A204.1 (cell line): ENCODE measurements around the gene MSRB1.
"Not testable (repeated sequence)": the region's sequence is repeated elsewhere in the genome, so short reads cannot be mapped to it uniquely, and the experiment has no call there.

Source experiments
- FAIRE-seq: peaks from 2 replicates; lab custom pipeline; 2012; peaks lifted over from hg19 to GRCh38; lab: Jason Lieb, UNC

Gene MSRB1

GRCh38 chr16:1915732-1916639, 27.0 kb downstream of the MSRB1 start:
- FAIRE-seq = no peak

DNA sequence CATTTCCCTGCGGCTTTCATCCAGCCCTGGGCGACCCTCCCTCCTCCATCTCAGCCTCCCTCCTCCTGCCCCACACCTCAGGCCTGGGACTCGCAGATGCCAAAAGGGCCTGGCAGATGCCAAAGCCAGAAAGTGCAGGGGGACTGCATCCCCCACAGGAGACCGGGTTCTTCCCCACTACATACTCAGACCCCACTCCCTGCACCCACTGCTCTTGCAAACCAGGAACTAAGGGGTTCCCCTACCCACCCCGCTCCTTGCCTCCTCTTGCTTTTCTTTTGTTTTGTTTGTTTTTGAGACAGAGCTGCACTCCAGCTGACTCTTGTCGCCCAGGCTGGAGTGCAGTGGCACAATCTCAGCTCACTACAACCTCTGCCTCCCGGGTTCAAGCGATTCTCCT, 28.0 kb downstream of the MSRB1 start:
- no peak for FAIRE-seq

- no peak for FAIRE-seq
Observed at GRCh38 chr16:1914084-1914608, 28.9 kb downstream of the MSRB1 start.

DNA sequence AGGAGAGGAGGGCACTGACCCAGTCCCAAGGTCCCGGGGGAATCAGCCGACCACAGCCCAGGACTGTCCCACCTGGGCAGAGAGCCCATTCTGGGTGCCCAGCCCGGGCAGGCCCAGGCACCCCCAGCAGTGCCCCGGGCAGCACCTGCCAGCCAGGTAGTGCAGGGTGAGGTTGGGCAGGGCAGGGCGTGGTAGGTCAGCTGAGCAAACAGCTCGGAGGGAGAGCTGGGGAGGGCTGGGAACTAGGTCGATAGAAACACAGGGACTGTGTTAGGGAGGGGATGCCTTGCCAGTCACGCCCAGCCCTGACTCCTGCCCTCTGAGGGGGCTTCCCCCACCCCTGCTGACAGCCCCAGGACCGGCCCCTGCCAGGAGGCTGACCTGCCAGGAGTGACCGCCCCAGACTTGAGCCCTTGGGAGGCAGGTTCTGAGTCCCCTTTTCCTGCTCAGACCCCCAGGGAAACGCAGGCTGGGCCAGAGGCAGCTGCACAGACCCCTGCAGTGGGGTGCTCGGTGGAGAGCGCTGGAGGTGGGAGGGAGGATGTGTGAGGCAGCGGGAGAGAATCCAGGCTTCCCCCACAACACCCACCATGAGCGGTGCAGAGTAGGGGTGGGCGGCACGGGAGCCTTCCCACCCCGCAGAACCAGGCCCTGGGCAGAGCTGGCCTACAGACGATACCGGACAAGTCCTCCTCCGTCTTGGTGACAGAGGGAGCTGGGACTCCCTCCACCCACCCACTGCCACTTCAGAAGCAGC, 29.5 kb downstream of the MSRB1 start:
- FAIRE-seq = no peak

DNA sequence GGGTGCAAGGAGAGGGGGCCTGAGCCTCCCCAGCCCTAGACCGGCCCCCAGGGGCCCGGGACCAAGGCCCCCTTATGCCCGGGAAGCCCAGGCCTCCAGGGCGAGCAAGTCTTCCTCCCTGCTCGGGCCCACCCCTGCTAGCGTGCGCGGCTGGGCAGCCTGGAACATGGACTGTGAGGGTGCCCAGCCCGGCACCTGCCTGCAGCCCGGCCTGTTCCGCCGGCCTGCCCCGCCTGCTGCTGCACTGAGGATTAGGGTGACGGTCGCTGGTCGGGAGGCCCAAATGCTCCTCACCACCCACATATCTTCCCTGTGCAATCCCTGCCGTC, 30.8 kb downstream of the MSRB1 start:
- FAIRE-seq = no peak

DNA sequence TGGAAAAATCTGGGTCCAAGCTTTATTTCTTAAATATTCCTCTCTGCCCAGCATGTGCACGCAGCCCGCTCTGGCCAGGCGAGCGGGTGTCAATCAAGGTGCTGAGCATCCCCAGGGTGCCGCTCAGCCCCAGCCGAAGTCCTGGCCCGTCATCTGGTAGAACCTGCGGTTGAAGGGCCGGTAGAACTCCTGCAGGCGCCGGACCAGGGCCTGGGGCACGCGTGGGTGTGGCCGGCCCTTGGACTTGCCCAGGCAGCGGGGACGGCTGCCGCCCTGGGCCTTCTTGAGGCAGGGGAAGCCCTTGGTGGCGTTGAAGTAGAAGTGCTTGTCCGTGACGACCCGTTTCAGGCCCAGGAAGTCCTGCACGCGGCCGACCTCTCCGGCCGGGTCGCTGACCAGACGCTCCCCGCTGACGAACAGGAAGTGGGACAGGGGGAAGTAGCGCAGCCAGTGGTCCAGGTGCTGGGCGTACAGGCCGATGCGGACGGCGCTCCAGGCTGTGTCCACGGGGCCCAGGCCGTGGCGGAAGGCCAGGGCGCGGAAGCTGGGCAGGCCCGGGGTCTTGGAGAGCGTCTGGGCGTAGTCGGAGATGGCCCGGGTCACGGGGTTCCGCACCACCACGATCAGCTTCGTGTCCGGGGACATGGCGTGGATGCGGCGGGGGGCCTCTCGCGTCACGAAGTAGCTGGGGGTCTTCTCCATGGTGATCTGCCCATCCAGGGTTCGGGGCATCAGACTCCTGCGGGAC, 31.4 kb downstream of the MSRB1 start:
- FAIRE-seq = no peak

DNA sequence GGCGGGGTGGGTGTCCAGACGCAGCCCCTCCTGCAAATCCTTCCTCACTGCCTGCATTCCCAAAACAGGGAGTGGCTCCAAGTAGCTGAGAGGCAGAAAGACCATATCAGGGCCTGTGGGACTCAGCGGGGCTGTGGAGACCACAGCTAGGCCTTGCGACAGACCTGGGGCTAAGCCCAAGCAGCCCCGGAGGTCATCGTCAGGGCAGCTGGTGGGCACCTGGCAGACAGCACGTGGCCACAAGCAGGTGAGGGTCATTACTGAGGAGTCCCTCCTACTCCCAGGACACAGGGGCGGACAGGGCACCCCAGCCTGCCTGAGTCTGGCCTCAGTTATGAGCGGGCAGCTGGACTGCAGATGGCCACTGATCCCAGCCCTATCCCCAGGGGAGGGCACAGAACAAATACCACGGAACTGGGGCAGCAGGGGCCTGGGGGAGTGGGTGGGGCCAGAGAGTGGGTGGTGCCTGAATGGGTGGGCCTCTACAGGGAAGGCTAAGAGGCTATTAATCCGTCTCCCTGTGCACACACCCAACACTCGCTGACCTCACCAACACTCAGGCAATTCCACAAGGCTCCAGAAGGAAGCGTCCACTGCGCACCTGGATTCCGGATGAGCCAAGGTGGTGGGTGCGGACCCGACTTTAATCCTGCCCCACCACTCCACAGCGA, 33.3 kb downstream of the MSRB1 start:
- no peak for FAIRE-seq

GRCh38 chr16:1908983-1909382, 34.0 kb downstream of the MSRB1 start:
- FAIRE-seq = no peak

- FAIRE-seq = no peak
Observed at GRCh38 chr16:1908184-1908583, 34.8 kb downstream of the MSRB1 start.

DNA sequence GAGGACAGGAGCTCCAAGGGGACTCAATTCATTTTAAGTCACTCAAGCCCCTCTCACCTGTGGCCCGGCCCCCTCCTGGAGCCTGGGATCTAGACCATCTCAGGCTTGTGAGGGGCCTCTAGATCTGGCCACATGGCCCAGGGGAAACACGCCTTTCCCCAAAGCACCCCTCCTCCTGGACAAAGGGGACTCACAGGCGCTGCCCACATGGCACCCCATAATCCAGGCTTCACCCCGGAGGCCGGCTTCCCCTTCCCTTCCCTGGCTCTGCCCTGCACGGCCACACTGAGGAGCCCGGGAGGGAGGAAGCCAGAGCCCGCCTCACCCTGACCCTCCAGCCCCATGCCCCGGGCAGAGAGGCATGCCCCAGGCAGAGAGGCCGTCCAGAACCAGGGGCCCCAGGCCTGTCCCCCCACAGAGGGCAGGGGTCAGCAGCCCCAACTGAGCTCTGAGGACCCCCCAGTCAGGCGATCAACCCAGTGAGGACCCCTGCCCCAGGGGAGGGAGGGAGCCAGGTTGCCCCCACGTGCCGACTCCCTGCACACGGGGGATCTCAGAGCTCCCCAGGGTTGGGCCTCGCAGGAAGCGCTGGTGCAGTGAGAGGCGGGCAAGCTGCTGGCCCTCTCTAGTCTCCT, 35.7 kb downstream of the MSRB1 start:
- no peak for FAIRE-seq

DNA sequence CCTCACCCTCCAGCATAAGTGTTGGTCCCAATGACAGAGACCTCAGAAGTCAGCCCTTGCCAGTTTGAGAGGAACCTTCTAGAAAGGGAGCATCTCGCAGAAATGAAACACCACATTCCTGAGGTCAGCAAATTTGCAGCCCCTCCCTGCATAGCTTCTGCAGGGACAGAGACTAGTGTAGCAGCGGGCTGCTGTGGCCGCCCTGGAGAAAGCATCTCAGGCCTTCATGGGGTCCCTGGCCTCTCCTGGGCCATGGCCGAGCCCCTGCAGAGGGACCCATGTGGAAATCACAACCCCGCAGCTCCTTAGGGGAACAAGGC, 36.2 kb downstream of the MSRB1 start:
- FAIRE-seq = no peak

DNA sequence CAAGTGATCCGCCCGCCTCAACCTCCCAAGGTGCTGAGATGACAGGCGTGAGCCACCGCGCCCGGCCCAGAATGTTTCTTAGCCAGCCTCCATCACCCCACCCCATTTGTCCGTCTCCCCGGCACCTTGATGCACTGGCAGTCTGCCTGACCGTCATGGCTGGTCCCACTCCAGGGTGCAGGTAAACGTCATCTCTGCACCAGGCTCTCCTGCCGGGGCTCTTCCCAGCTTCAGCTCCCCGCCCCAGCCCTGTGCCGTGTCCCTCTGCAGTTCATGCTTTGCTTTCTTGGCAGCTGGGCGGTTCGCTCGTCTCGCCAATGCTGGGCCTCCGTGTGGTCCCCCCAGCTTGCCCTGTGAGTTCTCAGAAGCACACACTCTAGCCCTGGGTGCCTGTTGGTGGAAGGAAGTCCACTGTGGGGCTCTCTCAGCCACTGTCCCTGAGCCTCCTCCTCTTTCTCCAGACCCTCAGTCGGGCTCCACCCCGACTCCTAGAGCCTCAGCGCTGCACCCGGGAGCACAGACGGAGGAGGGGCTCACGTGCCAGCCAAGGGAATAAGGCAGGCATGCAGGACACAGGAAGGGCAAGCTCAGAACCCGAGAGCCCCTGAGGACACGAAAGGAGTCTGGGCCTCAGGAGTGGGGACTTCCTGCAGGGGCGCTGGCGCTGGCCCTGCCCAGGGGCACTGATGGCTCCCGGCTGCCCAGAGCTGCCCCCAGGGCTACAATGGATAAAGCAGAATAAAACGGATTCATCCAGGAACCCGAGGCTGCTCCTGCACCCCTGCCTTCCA, 36.7 kb downstream of the MSRB1 start:
- FAIRE-seq = no peak

DNA sequence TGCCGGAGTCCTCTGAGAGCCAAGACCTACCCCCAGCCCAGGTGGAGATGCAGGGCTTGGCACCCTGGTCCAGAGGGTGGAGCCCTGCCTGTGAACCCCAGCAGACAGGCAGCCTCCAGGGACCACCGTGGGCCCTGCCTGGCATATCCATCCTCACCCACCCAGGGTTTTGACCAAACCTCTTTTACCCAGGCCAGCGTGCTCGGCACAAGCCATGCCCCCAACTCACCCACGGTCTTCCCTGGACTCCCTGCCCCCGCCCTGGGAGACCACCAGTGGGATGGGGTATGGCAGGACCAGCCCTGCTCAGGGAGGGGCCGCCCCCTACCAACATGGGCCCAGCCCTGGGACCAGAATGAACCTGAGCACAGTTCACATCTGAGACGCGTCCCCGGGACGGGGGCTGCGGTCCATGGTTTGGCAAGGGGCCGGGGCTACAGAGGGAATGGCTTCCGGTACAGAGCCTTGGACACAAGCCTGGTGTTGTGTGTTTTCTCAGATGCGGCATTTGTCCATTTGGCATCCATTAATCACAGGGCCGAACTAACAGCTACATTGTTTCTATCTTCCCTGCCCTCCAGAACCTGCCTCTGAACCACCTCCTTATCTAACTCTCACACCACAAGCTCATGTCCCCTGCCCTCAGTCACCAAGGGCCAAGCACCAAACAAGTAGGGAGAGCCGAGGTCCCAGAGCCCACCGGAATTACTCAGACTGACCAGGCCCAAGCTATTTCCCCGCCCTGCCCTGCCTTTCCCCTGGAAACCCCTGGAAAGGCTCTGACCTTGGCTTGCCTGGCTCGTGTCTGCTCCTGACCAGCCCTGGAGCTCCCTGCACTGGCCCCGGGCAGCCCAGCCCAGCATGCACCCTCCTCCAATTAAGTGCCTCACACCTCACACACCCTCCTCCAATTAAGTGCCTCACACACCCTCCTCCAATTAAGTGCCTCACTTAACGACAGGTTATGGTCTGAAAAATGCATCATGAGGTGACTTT, 38.9 kb downstream of the MSRB1 start:
- no peak for FAIRE-seq

DNA sequence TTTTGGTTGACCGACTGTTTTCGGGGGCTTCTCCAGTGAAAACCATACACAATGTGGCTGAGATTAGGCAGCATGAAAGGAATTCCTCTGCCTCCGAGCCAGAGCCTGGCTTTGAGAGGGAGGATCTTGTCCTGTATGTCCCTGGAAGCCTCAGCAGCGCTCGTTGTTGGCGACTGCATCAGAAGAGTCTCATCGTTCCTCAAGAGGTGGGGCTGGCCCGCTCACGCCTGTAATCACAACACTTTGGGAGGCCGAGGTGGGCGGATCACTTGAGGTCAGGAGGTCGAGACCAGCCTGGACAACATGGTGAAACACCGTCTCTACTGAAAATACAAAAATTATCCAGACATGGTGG, 39.8 kb downstream of the MSRB1 start:
- FAIRE-seq = no peak

- FAIRE-seq = no peak
Observed at GRCh38 chr16:1902547-1903219, 40.3 kb downstream of the MSRB1 start.

DNA sequence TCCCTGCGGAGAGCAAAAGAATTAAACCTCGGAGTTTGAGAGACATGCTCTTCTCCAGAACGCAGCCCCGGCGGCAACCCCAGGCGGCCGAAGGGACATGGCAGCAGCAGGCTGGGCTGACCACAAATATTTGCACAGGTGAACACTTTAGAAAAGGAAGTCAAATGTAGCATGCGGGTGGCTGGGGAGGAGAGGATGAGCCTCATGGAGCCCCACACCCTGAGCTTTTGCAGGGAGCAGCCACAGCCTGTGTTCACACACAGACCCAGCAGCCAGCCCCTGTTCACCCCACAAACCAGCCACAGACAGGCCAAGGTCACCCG, 42.6 kb downstream of the MSRB1 start:
- FAIRE-seq = no peak

DNA sequence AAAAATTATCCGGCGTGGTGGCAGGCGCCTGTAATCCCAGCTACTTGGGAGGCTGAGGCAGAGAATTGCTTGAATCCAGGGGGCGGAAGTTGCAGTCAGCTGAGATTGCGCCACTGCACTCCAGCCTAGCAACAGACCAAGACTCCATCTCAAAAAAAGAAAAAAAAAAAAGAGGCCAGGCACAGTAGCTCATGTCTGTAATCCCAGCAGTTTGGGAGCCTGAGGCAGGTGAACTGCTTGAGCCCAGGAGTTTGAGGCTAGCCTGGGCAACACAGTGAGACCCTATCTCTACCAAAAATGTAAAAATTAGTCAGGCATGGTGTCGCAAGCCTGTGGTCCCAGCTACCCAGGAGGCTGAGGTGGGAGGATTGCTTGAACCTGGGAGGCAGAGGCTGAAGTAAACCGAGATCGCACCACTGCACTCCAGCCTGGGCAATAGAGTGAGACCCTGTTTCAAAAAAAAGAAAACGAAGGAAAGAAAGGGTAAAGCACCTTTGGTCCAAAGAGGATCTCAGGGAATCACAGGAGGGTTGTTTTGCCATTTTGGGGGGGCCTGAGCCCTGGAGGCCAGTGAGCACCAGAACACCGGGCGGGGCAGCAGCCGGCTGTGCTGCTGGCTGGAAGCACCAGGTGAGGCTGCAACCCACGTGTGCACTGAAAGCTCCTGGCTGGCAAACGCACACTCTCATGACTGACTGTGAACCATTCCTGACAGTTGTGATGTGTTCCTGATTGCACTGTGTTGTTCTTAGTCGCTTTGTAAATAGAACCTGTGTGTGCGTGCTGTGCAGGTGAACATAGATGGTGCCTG, 43.2 kb downstream of the MSRB1 start:
- FAIRE-seq = no peak

- FAIRE-seq = not testable (repeated sequence)
Observed at GRCh38 chr16:1897692-1898091, 45.3 kb downstream of the MSRB1 start.
